ENCODE measurements around the gene MDM2. TPM values are rescaled to one million over a fixed set of nuclear protein-coding genes. Genes with fewer than 3 reads are reported as not detected.

The MDM2 gene
- polyA plus RNA-seq, 3 donors, result 16.2 to 39.9 (median 27.6) TPM

DNA sequence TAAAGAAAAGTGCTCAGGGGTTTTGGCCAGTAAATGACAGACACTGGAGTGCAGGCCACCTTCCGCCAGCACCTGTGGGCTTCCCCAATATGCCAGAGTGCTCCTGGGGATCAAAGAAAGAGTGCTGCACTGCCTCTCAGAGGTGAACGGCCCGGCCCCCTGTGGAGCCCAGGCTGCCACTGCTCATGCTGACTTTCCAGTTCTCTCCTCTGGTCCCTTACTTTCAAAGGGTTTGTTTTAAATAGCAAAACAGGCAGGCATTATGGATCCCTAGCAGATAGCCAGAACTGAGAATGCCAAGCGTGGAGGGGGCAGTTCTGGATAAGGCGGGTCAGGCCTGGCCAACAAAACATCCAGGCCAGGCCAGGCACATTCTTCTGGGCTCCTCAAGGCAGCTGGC is 59.6 kb downstream of the MDM2 start:
- WGBS (ENCODE audit: insufficient coverage), result 97% methylated on average over 5 of the region's 5 CpGs
- no peak overlapping the region for H3K4me2 ChIP-seq (replicated peaks; ENCODE audit: extremely low read depth, low read length, poor library complexity, severe bottlenecking)
- H3K9ac ChIP-seq (ENCODE audit: insufficient read depth, low read length, poor library complexity, severe bottlenecking), result no peak overlapping the region
- no peaks in the 10 kb centered on the region for H3K4me1 ChIP-seq (ENCODE audit: control insufficient read depth in 1 of 2, insufficient read depth in 2 of 2, low read length in 2 of 2)
- TF ChIP-seq, protein P1, sequence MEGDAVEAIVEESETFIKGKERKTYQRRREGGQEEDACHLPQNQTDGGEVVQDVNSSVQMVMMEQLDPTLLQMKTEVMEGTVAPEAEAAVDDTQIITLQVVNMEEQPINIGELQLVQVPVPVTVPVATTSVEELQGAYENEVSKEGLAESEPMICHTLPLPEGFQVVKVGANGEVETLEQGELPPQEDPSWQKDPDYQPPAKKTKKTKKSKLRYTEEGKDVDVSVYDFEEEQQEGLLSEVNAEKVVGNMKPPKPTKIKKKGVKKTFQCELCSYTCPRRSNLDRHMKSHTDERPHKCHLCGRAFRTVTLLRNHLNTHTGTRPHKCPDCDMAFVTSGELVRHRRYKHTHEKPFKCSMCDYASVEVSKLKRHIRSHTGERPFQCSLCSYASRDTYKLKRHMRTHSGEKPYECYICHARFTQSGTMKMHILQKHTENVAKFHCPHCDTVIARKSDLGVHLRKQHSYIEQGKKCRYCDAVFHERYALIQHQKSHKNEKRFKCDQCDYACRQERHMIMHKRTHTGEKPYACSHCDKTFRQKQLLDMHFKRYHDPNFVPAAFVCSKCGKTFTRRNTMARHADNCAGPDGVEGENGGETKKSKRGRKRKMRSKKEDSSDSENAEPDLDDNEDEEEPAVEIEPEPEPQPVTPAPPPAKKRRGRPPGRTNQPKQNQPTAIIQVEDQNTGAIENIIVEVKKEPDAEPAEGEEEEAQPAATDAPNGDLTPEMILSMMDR (IDR thresholded peaks at IDR 0.05), result no peak
- Mint-ChIP-seq H3K4me1 (peaks cover 4% of the 10 kb centered on the region), H3K9me3 (no peaks in the 10 kb centered on the region), H3K4me3 (no peak overlapping the region), H3K27me3 (ENCODE audit: low read depth in 3 of 3) (no peaks in the 10 kb centered on the region), H3K27ac (no peak overlapping the region), H3K36me3 (peaks cover 44 to 65% of the 10 kb centered on the region in 2 donors)
- H3K27ac ChIP-seq (ENCODE audit: low read depth in 1 of 2, low read length in 2 of 2), result no peak overlapping the region
- no peaks in the 10 kb centered on the region for H3K79me2 ChIP-seq (ENCODE audit: insufficient read depth, low read length)
- no peaks in the 10 kb centered on the region for H3K9me3 ChIP-seq (replicated peaks in 1 of 2; ENCODE audit: control insufficient read depth in 1 of 2, insufficient read depth in 1 of 2, low read length in 2 of 2)
- H3K4me3 ChIP-seq (replicated peaks in 1 of 3; ENCODE audit: low read depth in 2 of 3, low read length in 3 of 3), result no peak overlapping the region
- no peak overlapping the region for H2AFZ ChIP-seq (ENCODE audit: insufficient read depth, low read depth, low read length, poor library complexity, severe bottlenecking)
- no peaks in the 10 kb centered on the region for H3K27me3 ChIP-seq (ENCODE audit: control insufficient read depth in 2 of 2, insufficient read depth in 2 of 2, low read length in 2 of 2)
- no peak for DNase-seq
- H3K36me3 ChIP-seq (replicated peaks in 1 of 2; ENCODE audit: control insufficient read depth in 1 of 2, insufficient read depth in 2 of 2, low read length in 2 of 2), result peaks cover 36 to 73% of the 10 kb centered on the region in 2 donors
- H4K20me1 ChIP-seq (ENCODE audit: insufficient read depth, low read length), result no peaks in the 10 kb centered on the region
- intact Hi-C loops (cut with micrococcal nuclease), result loop anchor here (5.0 to 10.0 kb wide), 2 partner anchors 377 to 385 kb away; no protein-coding TSS in a partner anchor

DNA sequence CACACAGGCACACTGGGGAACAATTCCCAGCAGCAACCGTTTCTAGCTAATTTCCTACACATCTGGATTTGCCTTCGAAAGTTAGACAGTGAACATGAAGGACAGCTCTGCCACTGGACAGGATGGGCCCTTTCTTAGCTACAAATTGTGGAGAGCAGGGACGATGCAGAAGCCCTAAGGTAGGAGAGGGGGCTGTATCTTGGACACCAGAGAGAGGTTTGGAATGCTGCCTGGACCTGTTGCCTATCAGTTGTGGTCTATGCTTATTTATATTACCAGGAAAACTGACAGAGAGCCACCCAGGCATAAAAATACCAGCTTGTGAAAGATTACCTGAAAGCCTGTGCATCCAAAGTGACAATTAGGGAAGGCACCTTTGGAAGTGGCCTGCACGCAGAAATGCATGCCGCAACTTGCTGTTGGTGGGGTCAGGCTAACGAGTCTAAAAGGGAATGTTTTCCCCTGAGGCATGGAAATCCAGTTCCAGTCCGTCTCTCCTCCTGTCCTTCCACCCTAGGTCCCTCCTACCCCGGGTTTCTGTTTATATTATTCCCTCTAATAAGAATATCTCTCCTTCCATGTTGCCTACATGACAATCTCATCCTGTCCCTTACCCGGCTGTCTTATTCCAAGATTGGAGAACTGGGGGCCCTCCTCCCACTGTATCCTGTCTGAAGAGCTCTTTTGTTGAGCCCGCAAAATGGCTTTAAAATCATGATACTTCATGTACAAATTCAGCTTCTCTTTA is 60.2 kb downstream of the MDM2 start:
- no peak overlapping the region for H3K4me3 ChIP-seq (replicated peaks in 1 of 3; ENCODE audit: low read depth in 2 of 3, low read length in 3 of 3)
- Mint-ChIP-seq H3K27me3 (ENCODE audit: low read depth in 3 of 3) (no peaks in the 10 kb centered on the region), H3K9me3 (no peaks in the 10 kb centered on the region), H3K36me3 (peaks cover 44 to 62% of the 10 kb centered on the region in 2 donors), H3K27ac (peak overlapping the region in 2 of 7 donors; percentile 24 to 42), H3K4me1 (peaks cover 4% of the 10 kb centered on the region), H3K4me3 (no peak overlapping the region)
- H3K79me2 ChIP-seq (ENCODE audit: insufficient read depth, low read length), result no peaks in the 10 kb centered on the region
- H3K4me2 ChIP-seq (replicated peaks; ENCODE audit: extremely low read depth, low read length, poor library complexity, severe bottlenecking), result no peak overlapping the region
- intact Hi-C loops (cut with micrococcal nuclease), result loop anchor here (5.0 to 10.0 kb wide), 2 partner anchors 377 to 384 kb away; no protein-coding TSS in a partner anchor
- no peaks in the 10 kb centered on the region for H4K20me1 ChIP-seq (ENCODE audit: insufficient read depth, low read length)
- TF ChIP-seq, protein P1 (IDR thresholded peaks at IDR 0.05), result no peak
- no peaks in the 10 kb centered on the region for H3K4me1 ChIP-seq (ENCODE audit: control insufficient read depth in 1 of 2, insufficient read depth in 2 of 2, low read length in 2 of 2)
- H3K9me3 ChIP-seq (replicated peaks in 1 of 2; ENCODE audit: control insufficient read depth in 1 of 2, insufficient read depth in 1 of 2, low read length in 2 of 2), result no peaks in the 10 kb centered on the region
- H3K27me3 ChIP-seq (ENCODE audit: control insufficient read depth in 2 of 2, insufficient read depth in 2 of 2, low read length in 2 of 2), result no peaks in the 10 kb centered on the region
- 94% methylated on average over 5 of the region's 10 CpGs for WGBS (ENCODE audit: insufficient coverage)
- no peak overlapping the region for H3K9ac ChIP-seq (ENCODE audit: insufficient read depth, low read length, poor library complexity, severe bottlenecking)
- DNase-seq, result no peak
- H2AFZ ChIP-seq (ENCODE audit: insufficient read depth, low read depth, low read length, poor library complexity, severe bottlenecking), result no peak overlapping the region
- no peak overlapping the region for H3K27ac ChIP-seq (ENCODE audit: low read depth in 1 of 2, low read length in 2 of 2)
- H3K36me3 ChIP-seq (replicated peaks in 1 of 2; ENCODE audit: control insufficient read depth in 1 of 2, insufficient read depth in 2 of 2, low read length in 2 of 2), result peaks cover 36 to 73% of the 10 kb centered on the region in 2 donors
